ENCODE data around the gene SRGAP2C. TPM values are rescaled to one million over a fixed set of nuclear protein-coding genes. Genes with fewer than 3 reads are reported as not detected.
"Not testable (repeated sequence)": the region's sequence is repeated elsewhere in the genome, so short reads cannot be mapped to it uniquely, and the experiment has no call there.

Gene SRGAP2C
- polyA plus RNA-seq, 1 donor from 2014 or later: 2.7 TPM

DNA sequence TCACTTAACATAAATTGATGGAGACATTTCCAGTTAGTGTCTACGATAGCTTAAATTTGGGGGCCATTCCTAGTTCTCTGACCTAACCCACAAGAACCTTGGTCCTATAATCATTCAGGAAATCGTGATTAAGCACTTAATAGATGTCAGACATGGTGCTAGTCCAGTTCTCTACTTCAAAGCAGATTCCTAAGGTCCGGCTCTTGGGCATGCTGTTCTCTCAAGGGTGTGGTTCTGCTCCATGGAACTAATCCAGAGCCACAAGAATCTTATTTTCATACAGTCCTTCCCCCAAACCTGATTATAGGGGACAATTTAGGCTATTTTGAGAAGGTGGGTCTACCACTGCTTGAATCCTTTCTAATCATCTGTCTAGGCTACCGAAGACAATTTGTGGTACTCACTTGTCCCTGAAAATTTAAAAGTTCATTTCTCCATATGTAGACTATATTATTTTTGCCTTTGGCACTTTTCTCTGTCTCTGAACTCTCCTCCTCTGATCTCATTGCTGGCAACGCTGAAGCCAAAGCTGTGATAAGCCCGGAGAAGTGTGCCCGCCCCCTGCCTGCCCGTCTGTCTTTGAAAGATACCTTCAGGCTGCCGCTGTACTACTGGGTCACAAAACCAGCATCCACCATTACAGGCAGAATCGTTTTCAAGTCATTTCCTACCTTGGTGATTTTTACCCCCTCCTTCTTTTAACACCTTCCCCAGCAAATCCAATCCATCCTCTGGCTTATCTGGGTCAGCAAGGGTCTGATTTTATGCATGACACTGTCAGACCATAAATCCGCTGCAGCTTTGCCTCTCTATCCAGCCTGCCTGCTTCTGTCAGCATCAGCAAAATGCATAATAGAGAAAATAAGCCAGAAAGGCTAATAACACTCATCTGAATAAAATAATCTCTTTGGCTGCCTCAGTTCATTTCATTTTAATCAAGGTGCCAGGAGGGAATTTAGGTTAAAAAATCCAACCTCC lies 133.0 kb downstream of the SRGAP2C start:
- not testable (repeated sequence) for H3K4me1 Mint-ChIP-seq, H3K36me3 Mint-ChIP-seq, H3K27ac Mint-ChIP-seq, H3K27me3 Mint-ChIP-seq, H3K4me3 Mint-ChIP-seq, H3K9me3 Mint-ChIP-seq

DNA sequence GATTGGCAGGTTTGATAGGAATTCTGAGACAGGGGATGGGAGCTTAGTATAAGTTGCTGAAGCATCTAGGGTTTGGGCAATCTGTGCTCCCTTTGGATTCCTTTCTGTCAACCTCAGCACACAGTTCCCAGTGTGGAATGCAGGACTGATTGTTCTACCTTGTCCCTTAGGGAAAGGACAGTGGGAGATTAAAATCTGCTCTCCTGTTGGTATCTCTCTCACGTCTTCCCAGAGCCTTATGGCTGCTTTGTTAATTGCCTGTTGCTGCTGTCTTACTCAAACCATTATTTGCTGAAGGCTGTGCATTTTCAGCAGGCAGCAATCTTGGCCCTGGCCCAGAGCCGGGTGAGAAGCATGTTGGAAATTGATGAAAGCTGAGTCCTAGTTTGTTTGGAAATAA lies 133.9 kb downstream of the SRGAP2C start:
- not testable (repeated sequence) for H3K9me3 Mint-ChIP-seq, H3K36me3 Mint-ChIP-seq, H3K27ac Mint-ChIP-seq, H3K4me3 Mint-ChIP-seq, H3K27me3 Mint-ChIP-seq, H3K4me1 Mint-ChIP-seq

DNA sequence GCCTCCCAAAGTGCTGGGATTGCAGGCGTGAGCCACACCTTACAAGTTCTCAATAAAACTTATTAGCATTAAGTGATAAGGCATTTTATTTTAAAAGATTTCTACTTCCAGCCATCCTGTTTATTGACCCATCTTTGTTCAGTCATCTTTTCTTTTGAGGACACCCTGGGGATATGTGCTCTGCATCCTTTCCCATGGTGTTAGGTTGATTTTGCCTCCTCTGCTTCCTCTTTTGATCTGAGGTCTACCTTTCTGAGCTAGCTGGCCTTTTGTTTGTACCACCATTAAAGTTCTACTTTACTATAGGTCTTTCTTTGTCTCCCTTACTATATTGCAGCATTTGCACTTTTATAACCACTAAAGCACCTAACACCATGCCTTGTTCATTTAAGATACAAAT lies 136.9 kb downstream of the SRGAP2C start:
- H3K27ac Mint-ChIP-seq, H3K36me3 Mint-ChIP-seq: not testable (repeated sequence)
- peak overlapping the region in 1 of 4 donors; percentile 52 for H3K4me3 Mint-ChIP-seq

DNA sequence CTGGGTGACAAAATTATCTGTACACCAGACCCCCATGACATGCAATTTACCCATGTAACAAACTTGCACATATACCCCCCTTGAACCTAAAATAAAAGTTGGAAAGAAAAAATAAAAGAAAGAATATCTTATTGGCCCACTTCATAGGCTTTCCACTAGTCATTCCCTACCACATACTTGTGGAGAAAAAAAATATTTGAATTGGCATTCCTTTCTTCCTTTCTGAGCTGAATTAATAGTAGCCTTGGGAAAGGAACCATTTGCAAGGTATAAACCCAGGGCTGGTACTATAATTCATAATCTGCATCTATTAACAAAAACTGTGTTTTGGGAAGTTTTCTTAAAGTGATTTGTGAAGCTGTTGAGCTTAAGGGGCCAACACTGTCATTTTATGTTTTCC lies 140.0 kb downstream of the SRGAP2C start:
- H3K9me3 Mint-ChIP-seq, H3K4me1 Mint-ChIP-seq, H3K27me3 Mint-ChIP-seq, H3K27ac Mint-ChIP-seq, H3K4me3 Mint-ChIP-seq, H3K36me3 Mint-ChIP-seq: not testable (repeated sequence)

More for the DNA sequence above, 136.9 kb downstream of the SRGAP2C start:
- not testable (repeated sequence) for H3K4me1 Mint-ChIP-seq, H3K27me3 Mint-ChIP-seq, H3K9me3 Mint-ChIP-seq

DNA sequence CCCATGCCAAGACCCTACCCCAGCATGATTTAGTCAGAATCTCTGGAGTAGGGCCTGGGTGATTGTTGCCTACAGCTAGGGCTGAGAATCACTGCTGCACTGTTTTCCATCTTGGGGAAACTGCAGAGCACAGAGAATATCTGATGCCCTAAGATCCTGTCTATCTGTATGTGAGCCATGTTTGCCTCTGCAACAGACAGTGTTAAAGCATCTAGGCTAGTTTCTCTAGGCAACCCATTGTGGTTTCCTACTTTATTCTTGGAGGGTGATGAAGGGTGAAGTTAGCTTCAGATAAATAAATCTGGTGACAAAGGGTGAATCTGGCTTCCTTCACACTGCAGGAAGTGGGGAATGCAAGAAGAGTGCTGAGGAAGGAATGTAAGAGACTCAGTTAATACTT lies 147.4 kb downstream of the SRGAP2C start:
- not testable (repeated sequence) for H3K4me1 Mint-ChIP-seq, H3K36me3 Mint-ChIP-seq, H3K9me3 Mint-ChIP-seq, H3K27ac Mint-ChIP-seq, H3K27me3 Mint-ChIP-seq, H3K4me3 Mint-ChIP-seq

DNA sequence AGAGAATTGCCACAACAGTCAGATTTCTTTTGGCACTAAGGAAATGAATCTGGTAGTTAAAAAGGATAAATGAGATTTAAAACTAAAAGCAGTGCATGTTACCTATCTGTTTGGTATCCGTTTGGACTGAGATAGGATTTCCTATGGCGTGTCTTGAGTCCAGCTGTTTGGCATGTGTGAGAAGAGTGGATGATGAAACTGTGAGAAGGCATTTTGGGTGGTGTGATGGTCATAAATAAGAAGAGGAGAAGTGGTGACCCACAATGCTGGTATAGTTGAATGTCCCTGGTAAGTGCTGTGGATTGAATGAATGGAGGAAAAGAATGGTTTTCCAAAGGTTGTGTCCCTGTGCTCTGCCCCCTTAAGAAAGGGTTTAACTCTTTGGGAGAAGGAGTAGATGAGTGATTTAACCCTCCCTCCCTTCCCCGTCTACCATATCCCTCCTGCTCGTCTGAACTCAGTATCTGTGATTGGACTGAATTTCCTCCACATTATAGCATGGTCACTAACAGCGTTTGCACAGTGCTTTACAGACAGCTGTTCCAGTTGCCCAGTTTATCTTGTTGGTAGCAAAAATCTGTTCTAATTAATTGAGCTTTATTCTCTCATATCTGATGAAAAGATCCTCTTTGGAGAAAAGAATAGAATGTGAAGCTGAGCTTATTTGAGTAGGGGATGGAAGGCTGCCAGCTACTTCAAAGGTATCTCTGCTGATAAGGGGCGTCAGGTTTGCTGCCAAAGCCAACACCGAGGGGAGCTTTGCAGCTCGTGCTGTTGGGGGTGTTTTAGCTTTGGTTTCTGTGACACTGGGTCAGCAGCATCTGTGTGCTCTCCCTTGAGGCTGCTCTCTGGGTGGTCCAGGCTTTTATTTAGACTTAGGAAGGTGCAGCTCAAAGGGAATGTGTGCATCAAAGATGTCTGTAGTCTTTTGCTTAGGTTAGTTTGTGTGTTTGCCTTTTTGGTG lies 148.1 kb downstream of the SRGAP2C start:
- H3K36me3 Mint-ChIP-seq, H3K9me3 Mint-ChIP-seq, H3K27ac Mint-ChIP-seq, H3K27me3 Mint-ChIP-seq, H3K4me1 Mint-ChIP-seq, H3K4me3 Mint-ChIP-seq: not testable (repeated sequence)

DNA sequence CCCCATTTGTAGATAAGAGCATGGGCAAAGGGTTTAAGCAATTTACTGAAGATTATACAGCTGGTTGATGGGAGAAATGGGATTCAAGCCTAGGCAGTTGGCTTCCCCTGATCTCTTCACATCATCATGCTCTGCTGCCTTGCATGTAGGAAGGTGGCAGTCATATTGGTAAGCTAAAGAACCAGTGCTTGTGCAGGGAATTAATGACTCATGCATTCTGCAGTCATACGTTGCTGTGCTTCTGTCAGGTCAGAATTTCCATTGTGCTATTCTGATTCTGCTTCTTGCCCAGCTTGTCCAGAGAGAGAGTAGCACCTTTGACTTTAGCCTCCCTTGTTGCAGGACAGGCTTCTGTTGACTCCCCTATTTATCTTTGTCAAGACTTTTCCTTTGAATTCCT lies 153.2 kb downstream of the SRGAP2C start:
- not testable (repeated sequence) for H3K36me3 Mint-ChIP-seq, H3K27me3 Mint-ChIP-seq, H3K4me1 Mint-ChIP-seq, H3K27ac Mint-ChIP-seq, H3K4me3 Mint-ChIP-seq, H3K9me3 Mint-ChIP-seq

DNA sequence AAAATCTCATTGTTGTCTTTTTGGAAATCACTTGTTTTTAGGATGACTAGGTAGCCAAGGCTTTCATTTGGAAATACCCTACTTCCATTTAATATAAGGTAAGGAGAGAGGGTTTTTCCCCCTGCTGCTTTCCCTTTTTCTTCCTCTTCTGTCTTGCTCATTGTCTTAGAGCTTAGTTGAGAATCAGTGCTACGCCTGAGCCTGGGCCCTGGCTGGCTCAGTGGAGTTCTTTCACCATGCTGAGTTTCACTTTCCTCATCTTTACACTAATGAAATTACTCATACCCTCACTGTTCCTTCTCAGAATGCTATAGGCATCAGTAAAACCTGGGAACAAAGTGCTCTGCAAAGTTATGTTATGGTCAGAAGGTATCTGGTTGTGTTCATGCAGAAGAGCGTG lies 154.8 kb downstream of the SRGAP2C start:
- not testable (repeated sequence) for H3K36me3 Mint-ChIP-seq, H3K9me3 Mint-ChIP-seq, H3K4me3 Mint-ChIP-seq, H3K27ac Mint-ChIP-seq, H3K4me1 Mint-ChIP-seq, H3K27me3 Mint-ChIP-seq

DNA sequence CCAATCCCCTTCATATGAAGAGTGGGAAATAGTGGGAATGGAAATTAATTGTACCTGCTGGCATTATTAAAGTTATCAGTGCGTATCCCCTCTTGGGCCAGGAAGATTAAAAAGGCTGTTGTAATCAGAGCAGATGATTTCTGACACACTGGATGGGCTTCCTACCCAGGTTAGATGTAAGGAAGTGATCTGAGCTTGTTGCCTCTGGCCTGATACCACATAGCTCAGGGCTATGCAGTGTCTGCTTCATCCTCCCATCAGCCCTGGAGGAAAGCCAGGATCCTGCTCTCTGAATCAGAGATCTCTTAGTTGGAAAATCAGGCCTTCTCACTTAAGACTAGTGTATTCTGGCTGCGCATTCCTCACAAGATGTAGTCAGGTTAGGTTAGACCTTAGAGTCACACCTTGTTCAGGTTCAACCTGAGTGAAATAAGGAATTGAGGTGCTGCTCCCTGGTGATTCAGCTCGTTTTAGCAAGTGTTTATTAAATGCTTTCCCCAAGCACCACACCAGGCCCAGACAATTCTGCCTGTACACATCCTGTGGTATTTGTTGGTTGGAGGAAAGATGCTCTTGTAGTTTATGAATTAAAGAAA lies 158.6 kb downstream of the SRGAP2C start:
- H3K27me3 Mint-ChIP-seq, H3K9me3 Mint-ChIP-seq, H3K27ac Mint-ChIP-seq, H3K4me3 Mint-ChIP-seq, H3K36me3 Mint-ChIP-seq, H3K4me1 Mint-ChIP-seq: not testable (repeated sequence)

DNA sequence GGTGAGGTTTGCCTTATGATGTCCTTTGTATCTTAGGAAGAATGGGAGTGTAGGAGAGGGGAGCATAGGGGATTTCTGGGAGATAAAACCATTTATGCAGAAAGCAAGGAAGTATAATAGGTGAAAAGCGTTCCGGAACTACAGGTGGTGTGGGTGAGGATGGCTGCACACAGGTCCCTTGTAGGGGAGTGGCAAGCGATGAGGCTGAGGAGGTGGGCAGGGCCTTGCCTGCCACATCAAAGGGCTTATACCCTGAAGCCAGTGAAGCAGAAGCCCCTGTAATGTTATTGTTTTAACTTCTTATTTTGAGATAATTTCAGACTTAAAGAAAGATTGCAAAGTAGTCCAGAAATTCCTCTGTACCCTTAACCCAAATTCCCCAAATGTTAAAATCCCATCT lies 159.6 kb downstream of the SRGAP2C start:
- H3K36me3 Mint-ChIP-seq, H3K4me1 Mint-ChIP-seq, H3K4me3 Mint-ChIP-seq, H3K9me3 Mint-ChIP-seq, H3K27ac Mint-ChIP-seq, H3K27me3 Mint-ChIP-seq: not testable (repeated sequence)

DNA sequence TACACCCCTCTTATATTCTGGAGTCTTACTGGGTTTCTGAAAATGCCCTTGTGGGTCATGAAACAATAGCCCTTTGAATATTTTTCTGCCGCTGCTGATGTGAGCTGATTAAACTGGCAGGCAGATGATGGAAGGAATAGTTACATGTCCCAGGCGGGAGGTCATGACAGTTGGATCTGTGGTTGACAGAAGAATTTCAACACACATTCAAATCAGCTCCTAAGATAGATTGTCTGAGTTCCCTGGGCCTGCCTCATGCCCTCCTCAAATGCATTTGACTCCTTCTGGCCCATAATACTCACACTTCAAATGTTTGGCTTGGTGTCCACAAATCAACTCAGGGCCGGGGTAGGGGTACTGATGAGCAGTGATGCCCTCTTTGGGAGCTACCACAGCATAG lies 161.9 kb downstream of the SRGAP2C start:
- not testable (repeated sequence) for H3K9me3 Mint-ChIP-seq, H3K4me3 Mint-ChIP-seq, H3K4me1 Mint-ChIP-seq, H3K27ac Mint-ChIP-seq, H3K36me3 Mint-ChIP-seq, H3K27me3 Mint-ChIP-seq

DNA sequence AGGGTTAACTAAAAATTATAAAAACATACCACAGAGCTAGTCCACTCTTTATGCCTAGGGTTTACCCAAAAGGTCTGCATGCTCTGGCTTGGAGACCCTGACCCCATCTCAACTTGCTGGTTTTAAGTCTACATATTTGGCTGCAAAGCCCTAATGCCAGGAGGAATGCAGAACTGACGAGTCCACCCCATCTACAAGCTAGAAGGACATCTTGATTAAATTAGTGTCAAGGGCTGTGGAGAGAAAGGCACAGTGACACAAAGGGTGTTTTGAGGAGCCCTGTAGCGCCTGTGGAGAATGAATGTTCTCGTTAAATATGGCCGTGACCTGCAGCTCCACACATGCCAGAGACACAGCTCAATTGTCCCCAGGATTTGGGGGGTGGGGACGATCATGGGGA lies 162.7 kb downstream of the SRGAP2C start:
- not testable (repeated sequence) for H3K36me3 Mint-ChIP-seq, H3K27me3 Mint-ChIP-seq, H3K27ac Mint-ChIP-seq, H3K9me3 Mint-ChIP-seq, H3K4me3 Mint-ChIP-seq, H3K4me1 Mint-ChIP-seq

DNA sequence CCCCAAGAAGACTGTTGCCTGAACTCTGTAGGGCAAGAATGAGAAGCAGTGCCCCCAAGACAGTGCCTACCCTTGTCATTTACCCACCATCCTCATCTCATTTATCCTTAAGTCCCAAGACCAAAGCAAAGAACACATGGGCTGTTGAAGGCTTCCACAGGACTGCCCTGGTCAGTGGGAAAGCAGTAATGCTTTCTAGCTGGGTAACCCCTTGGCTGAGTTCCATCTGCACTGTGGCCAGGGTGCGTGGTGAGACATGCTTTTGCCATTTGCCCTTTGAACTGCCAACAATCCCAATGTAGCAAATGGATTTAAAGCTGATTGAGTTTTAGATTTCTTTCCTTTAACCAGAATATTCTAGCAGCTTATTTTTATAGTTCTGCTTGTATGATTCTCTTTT lies 163.3 kb downstream of the SRGAP2C start:
- not testable (repeated sequence) for H3K27ac Mint-ChIP-seq, H3K4me3 Mint-ChIP-seq, H3K4me1 Mint-ChIP-seq, H3K27me3 Mint-ChIP-seq, H3K9me3 Mint-ChIP-seq, H3K36me3 Mint-ChIP-seq

DNA sequence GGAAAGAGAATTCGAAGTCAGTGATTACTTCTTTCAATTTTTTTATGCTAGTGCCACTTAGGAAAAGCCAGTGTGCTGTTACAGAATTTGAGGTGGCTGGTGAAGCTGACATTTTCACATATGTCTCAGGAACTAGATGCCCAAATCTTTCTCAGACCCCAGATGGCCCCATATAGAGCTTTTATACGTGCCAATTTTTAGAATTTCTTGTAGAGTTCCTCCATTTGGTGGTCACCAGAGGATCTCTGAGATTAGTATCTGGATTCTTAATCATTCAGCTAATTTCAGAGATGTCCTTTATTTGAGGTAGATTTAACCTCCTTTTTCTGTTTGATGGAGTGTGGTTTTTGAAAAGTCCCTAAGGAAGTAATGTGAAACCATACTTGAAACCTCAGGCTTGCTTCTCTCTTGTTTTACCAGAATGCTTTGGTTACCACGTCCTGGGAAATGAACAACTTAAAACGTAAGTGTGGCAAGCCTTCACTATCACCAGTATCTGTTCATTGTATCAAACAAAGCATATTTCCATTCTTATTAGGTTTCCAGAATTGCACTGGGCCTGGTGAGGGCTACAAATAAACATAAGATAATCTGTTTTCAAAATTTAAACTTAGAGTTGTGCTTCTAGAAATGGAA lies 164.7 kb downstream of the SRGAP2C start:
- not testable (repeated sequence) for H3K27me3 Mint-ChIP-seq, H3K36me3 Mint-ChIP-seq, H3K9me3 Mint-ChIP-seq, H3K27ac Mint-ChIP-seq, H3K4me3 Mint-ChIP-seq, H3K4me1 Mint-ChIP-seq

DNA sequence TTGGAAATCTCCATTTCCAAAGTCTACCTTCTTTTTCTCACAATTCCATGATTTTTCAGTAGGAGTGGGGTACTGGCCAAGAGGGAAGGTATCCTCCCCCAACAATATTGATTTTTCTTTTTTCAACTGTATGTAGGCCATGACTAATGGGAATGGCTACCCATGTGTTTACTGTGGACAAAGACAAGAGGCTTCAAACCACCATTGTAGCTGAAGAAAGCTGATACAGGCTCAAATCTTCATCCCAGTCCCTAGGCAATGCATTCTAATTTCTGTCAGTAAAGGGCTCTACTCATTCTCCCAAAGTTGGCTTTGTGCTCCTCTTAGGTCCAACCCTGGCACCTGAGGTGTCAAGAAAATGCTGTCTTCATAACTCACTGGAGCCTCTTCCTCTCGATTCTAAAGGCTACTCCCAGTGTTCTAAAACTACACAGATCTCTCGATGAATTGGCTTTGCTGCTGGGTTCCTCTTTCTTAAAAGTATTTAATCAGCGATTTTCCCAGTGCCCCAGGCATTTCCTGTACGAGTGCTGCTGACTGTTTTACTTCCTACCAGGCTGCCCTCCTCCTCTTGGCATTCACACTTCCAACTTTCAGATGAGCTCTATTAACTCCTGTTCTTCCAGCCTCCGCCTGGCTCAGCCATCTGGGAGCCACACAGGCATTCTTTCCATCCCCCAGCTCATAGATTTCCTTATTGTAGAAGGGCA lies 171.1 kb downstream of the SRGAP2C start:
- H3K36me3 Mint-ChIP-seq, H3K27me3 Mint-ChIP-seq, H3K27ac Mint-ChIP-seq, H3K9me3 Mint-ChIP-seq, H3K4me3 Mint-ChIP-seq, H3K4me1 Mint-ChIP-seq: not testable (repeated sequence)
